Measurements from ENCODE around the gene DGKA. TPM values are rescaled to one million over a fixed set of nuclear protein-coding genes. Genes with fewer than 3 reads are reported as not detected.
"Not testable (repeated sequence)": the region's sequence is repeated elsewhere in the genome, so short reads cannot be mapped to it uniquely, and the experiment has no call there.

DGKA gene
- total RNA-seq, 1 donor from 2014 or later, result 27.0 TPM

DNA sequence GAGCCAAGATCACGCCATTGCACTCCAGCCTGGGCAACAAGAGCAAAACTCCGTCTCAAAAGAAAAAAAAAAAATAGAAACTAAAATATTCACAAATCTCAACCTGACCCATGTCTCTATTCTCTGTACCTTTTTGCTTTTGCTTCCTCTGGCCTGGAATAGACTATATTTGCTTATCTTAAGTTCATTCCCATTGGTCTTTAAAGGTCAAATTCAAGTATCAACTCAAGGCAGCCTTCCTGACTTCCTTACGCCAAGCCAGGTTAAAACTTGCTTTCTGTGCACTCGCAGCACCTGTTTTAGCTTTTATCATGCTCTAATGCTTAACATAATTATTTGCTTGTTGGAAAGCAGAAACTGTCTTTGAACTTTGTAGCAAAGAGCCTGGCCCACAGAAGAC, 18.1 kb upstream of the DGKA start:
- no peaks in the 10 kb centered on the region for H3K9me3 Mint-ChIP-seq
- no peak for DNase-seq (ENCODE audit: low spot score)
- H3K27me3 Mint-ChIP-seq (ENCODE audit: insufficient read depth, low read depth), result no peaks in the 10 kb centered on the region
- H3K9ac ChIP-seq, result no peak overlapping the region
- peaks cover 9% of the 10 kb centered on the region for H3K4me1 Mint-ChIP-seq
- H3K36me3 ChIP-seq, result no peaks in the 10 kb centered on the region
- peaks cover 71% of the 10 kb centered on the region for H4K20me1 ChIP-seq (ENCODE audit: low read depth)
- H3K4me3 Mint-ChIP-seq, result no peak overlapping the region
- no peaks in the 10 kb centered on the region for H3K9me3 ChIP-seq (ENCODE audit: low read depth)
- H3K4me2 ChIP-seq, result no peak overlapping the region
- TF ChIP-seq EZH2 (IDR thresholded peaks at IDR 0.05), result no peak
- no peak for TF ChIP-seq EZH2phosphoT487 (IDR thresholded peaks at IDR 0.05)
- no peak for TF ChIP-seq CTCF (IDR thresholded peaks at IDR 0.05)
- peaks cover 18% of the 10 kb centered on the region for H3K36me3 Mint-ChIP-seq
- H3K4me1 ChIP-seq, result peaks cover 7% of the 10 kb centered on the region
- H2AFZ ChIP-seq (replicated peaks), result no peak overlapping the region
- no peaks in the 10 kb centered on the region for H3K27me3 ChIP-seq
- no peak overlapping the region for H3K27ac ChIP-seq
- H3K4me3 ChIP-seq, result no peak overlapping the region
- peaks cover 100% of the 10 kb centered on the region for H3K79me2 ChIP-seq (ENCODE audit: low read depth)
- H3F3A ChIP-seq (ENCODE audit: low read depth), result peaks cover 15% of the 10 kb centered on the region
- H3K27ac Mint-ChIP-seq, result no peak overlapping the region

- no peak for DNase-seq (ENCODE audit: low spot score)
- Histone ChIP-seq H3K27ac (no peak overlapping the region), H3K4me1 (no peaks in the 10 kb centered on the region), H2AFZ (replicated peaks) (no peak overlapping the region), H4K20me1 (ENCODE audit: low read depth) (peaks cover 71% of the 10 kb centered on the region), H3K4me2 (no peak overlapping the region), H3K27me3 (no peaks in the 10 kb centered on the region), H3K36me3 (no peaks in the 10 kb centered on the region), H3K4me3 (no peak overlapping the region), H3K9ac (no peak overlapping the region), H3K79me2 (ENCODE audit: low read depth) (peaks cover 100% of the 10 kb centered on the region), H3K9me3 (ENCODE audit: low read depth) (no peaks in the 10 kb centered on the region), H3F3A (ENCODE audit: low read depth) (peaks cover 13% of the 10 kb centered on the region)
- Mint-ChIP-seq H3K4me1 (no peaks in the 10 kb centered on the region), H3K27me3 (ENCODE audit: insufficient read depth, low read depth) (no peaks in the 10 kb centered on the region), H3K27ac (no peak overlapping the region), H3K36me3 (peaks cover 20% of the 10 kb centered on the region), H3K4me3 (no peak overlapping the region), H3K9me3 (no peaks in the 10 kb centered on the region)
- TF ChIP-seq CTCF (IDR thresholded peaks at IDR 0.05) (no peak), EZH2 (IDR thresholded peaks at IDR 0.05) (no peak), EZH2phosphoT487 (IDR thresholded peaks at IDR 0.05) (no peak)
Observed at GRCh38 chr12:55915482-55915859, 15.5 kb upstream of the DGKA start.

DNA sequence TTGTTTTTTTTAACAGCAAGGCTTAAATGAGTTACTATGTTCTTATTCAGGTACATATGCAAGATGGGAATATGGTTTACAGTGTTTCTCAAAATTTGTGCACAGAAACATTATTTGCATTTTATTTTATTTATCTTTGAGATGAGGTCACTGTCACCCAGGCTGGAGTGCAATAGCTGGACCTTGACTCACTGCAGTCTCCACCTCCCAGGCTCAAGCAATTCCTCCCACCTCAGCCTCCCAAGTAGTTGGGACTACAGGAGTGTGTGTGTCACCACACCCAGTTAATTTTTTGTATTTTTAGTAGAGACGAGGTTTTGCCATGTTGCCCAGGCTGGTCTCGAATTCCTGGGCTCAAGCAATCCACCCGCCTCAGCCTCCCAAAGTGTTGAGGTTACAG, 11.9 kb upstream of the DGKA start:
- not testable (repeated sequence) for H3K4me3 Mint-ChIP-seq; H3K4me3 ChIP-seq; H3K4me1 Mint-ChIP-seq; H3K36me3 ChIP-seq; H3K27me3 ChIP-seq; H3K9me3 Mint-ChIP-seq; H3K27me3 Mint-ChIP-seq (ENCODE audit: insufficient read depth, low read depth); H3K9ac ChIP-seq; H3K4me2 ChIP-seq; DNase-seq (ENCODE audit: low spot score); H3K27ac ChIP-seq; H2AFZ ChIP-seq (replicated peaks); H3K27ac Mint-ChIP-seq; H3K4me1 ChIP-seq; H3K9me3 ChIP-seq (ENCODE audit: low read depth)
- Histone ChIP-seq H4K20me1 (ENCODE audit: low read depth) (peaks cover 74% of the 10 kb centered on the region), H3F3A (ENCODE audit: low read depth) (peaks cover 17% of the 10 kb centered on the region), H3K79me2 (ENCODE audit: low read depth) (peaks cover 100% of the 10 kb centered on the region)
- H3K36me3 Mint-ChIP-seq, result peaks cover 18% of the 10 kb centered on the region

DNA sequence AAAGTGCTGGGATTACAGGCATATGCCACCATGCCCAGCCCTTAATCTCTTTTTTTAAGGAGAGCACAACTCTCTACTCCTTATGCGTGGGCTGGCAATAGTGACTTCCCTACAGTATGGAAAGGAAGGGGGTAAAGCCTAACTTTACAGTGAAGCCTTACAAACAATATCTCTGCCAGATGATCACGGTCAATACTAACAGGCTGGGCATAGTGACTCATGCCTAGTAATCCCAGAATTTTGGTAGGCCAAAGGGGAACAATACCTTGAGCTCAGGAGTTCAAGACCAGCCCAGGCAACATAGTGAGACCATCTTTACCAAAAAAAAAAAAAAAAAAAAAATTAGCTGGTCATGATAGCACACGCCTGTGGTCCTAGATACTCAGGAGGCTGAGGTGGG, 8.8 kb upstream of the DGKA start:
- Histone ChIP-seq H3K4me3 (no peak overlapping the region), H3K27me3 (no peaks in the 10 kb centered on the region), H3K79me2 (ENCODE audit: low read depth) (peaks cover 99% of the 10 kb centered on the region), H3F3A (ENCODE audit: low read depth) (peaks cover 39% of the 10 kb centered on the region), H3K9ac (no peak overlapping the region), H2AFZ (replicated peaks) (no peak overlapping the region), H4K20me1 (ENCODE audit: low read depth) (peaks cover 75% of the 10 kb centered on the region), H3K9me3 (ENCODE audit: low read depth) (no peaks in the 10 kb centered on the region), H3K27ac (no peak overlapping the region), H3K4me2 (no peak overlapping the region), H3K36me3 (peaks cover 6% of the 10 kb centered on the region), H3K4me1 (peaks cover 9% of the 10 kb centered on the region)
- no peak for DNase-seq (ENCODE audit: low spot score)
- Mint-ChIP-seq H3K36me3 (peaks cover 12% of the 10 kb centered on the region), H3K27ac (no peak overlapping the region), H3K4me3 (no peak overlapping the region), H3K27me3 (ENCODE audit: insufficient read depth, low read depth) (no peaks in the 10 kb centered on the region), H3K9me3 (no peaks in the 10 kb centered on the region), H3K4me1 (peaks cover 19% of the 10 kb centered on the region)
- TF ChIP-seq EZH2 (IDR thresholded peaks at IDR 0.05), result no peak
- TF ChIP-seq EZH2phosphoT487 (IDR thresholded peaks at IDR 0.05), result no peak
- TF ChIP-seq CTCF (IDR thresholded peaks at IDR 0.05), result no peak

DNA sequence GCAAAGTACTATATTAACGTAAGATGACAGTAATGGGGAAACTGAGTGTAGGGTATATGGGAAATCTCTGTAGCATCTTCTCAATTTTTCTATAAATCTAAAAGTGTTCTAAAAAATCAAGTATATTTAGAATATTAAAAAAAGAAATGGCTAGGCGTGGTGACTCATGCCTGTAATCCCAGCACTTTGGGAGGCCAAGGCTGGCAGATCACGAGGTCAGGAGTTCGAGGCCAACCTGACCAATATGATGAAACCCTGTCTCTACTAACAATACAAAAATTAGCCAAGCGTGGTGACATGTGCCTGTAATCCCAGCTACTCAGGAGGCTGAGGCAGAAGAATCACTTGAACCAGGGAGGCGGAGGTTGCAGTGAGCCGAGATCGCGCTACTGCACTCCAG, 7.3 kb upstream of the DGKA start:
- H3K9me3 Mint-ChIP-seq; H3K36me3 Mint-ChIP-seq; H3K4me3 Mint-ChIP-seq; H3K9me3 ChIP-seq (ENCODE audit: low read depth); H3K27ac Mint-ChIP-seq; H2AFZ ChIP-seq (replicated peaks); H3K27me3 Mint-ChIP-seq (ENCODE audit: insufficient read depth, low read depth); H3K36me3 ChIP-seq; DNase-seq (ENCODE audit: low spot score); H3K27me3 ChIP-seq; H3K4me3 ChIP-seq; H3K9ac ChIP-seq; H3K4me2 ChIP-seq; H3K27ac ChIP-seq; H3K4me1 ChIP-seq: not testable (repeated sequence)
- Histone ChIP-seq H3F3A (ENCODE audit: low read depth) (peaks cover 54% of the 10 kb centered on the region), H3K79me2 (ENCODE audit: low read depth) (peaks cover 88% of the 10 kb centered on the region), H4K20me1 (ENCODE audit: low read depth) (peaks cover 71% of the 10 kb centered on the region)
- H3K4me1 Mint-ChIP-seq, result peaks cover 19% of the 10 kb centered on the region
